ENCODE results near the gene CRADD. TPM values are rescaled to one million over a fixed set of nuclear protein-coding genes. Genes with fewer than 3 reads are reported as not detected.

Gene CRADD
- total and polyA plus RNA-seq, 10 donors = 5.5 to 58.7 (median 18.8) TPM

- Histone ChIP-seq H3K27me3 (replicated peaks in 1 of 7) (no peaks in the 10 kb centered on the region), H3K9me3 (peaks cover 0 to 10% (median 2%) of the 10 kb centered on the region in 8 donors), H3K4me1 (no peaks in the 10 kb centered on the region), H3K27ac (no peak overlapping the region), H3K4me3 (no peak overlapping the region), H3K36me3 (no peaks in the 10 kb centered on the region)
- intact Hi-C loops (cut with DNase I; ENCODE audit: low total_unique reads) = no loop called here
- no peak for DNase-seq
- 68 to 86% (median 81%) methylated on average over 3 of the region's 3 CpGs for WGBS, 5 donors
- no peak for TF ChIP-seq POLR2AphosphoS5 (IDR thresholded peaks at IDR 0.05)
- no peak for TF ChIP-seq CTCF (IDR thresholded peaks at IDR 0.05 in 8 of 11, conservative IDR thresholded peaks at IDR 0.05 in 3 of 11)
- no peak for TF ChIP-seq POLR2A (IDR thresholded peaks at IDR 0.05)
These were observed 224.6 kb downstream of the CRADD start for GRCh38 chr12:93901739-93902138.

- intact Hi-C loops (cut with DNase I; ENCODE audit: low total_unique reads) = no loop called here
- no peak for TF ChIP-seq CTCF (IDR thresholded peaks at IDR 0.05 in 8 of 11, conservative IDR thresholded peaks at IDR 0.05 in 3 of 11)
- TF ChIP-seq POLR2AphosphoS5 (IDR thresholded peaks at IDR 0.05) = no peak
- TF ChIP-seq POLR2A (IDR thresholded peaks at IDR 0.05) = no peak
- 78 to 96% (median 90%) methylated on average over 4 of the region's 4 CpGs for whole genome bisulfite sequencing, 5 donors
These were observed 225.0 kb downstream of the CRADD start for GRCh38 chr12:93902192-93902591.

GRCh38 chr12:93902736-93903562 is 225.8 kb downstream of the CRADD start:
- TF ChIP-seq POLR2A (IDR thresholded peaks at IDR 0.05) = no peak
- no peak for TF ChIP-seq CTCF (IDR thresholded peaks at IDR 0.05 in 8 of 11, conservative IDR thresholded peaks at IDR 0.05 in 3 of 11)
- 80 to 91% (median 86%) methylated on average over 5 of the region's 5 CpGs for WGBS, 5 donors
- H3K27ac ChIP-seq = no peak overlapping the region
- H3K9me3 ChIP-seq = peaks cover 0 to 10% (median 2%) of the 10 kb centered on the region in 8 donors
- no peaks in the 10 kb centered on the region for H3K4me1 ChIP-seq
- no peak for DNase-seq
- no peaks in the 10 kb centered on the region for H3K36me3 ChIP-seq
- intact Hi-C loops (cut with DNase I; ENCODE audit: low total_unique reads) = no loop called here
- no peak overlapping the region for H3K4me3 ChIP-seq
- no peaks in the 10 kb centered on the region for H3K27me3 ChIP-seq (replicated peaks in 1 of 7)

More at GRCh38 chr12:93902192-93902591, 225.0 kb downstream of the CRADD start:
- DNase-seq = no peak
- Histone ChIP-seq H3K4me1 (no peaks in the 10 kb centered on the region), H3K27me3 (replicated peaks in 1 of 7) (no peaks in the 10 kb centered on the region), H3K9me3 (peaks cover 0 to 10% (median 2%) of the 10 kb centered on the region in 8 donors), H3K36me3 (no peaks in the 10 kb centered on the region), H3K4me3 (no peak overlapping the region), H3K27ac (no peak overlapping the region)

GRCh38 chr12:93904124-93904523 is 226.9 kb downstream of the CRADD start:
- Histone ChIP-seq H3K4me3 (no peak overlapping the region), H3K27me3 (replicated peaks in 1 of 7) (no peaks in the 10 kb centered on the region), H3K9me3 (peaks cover 0 to 10% (median 2%) of the 10 kb centered on the region in 8 donors), H3K4me1 (no peaks in the 10 kb centered on the region), H3K27ac (no peak overlapping the region), H3K36me3 (no peaks in the 10 kb centered on the region)
- no peak for DNase-seq
- WGBS, 5 donors = 60 to 86% (median 71%) methylated on average over 4 of the region's 4 CpGs
- TF ChIP-seq POLR2A (IDR thresholded peaks at IDR 0.05) (no peak), POLR2AphosphoS5 (IDR thresholded peaks at IDR 0.05) (no peak), CTCF (IDR thresholded peaks at IDR 0.05 in 8 of 11, conservative IDR thresholded peaks at IDR 0.05 in 3 of 11) (no peak)
- intact Hi-C loops (cut with DNase I; ENCODE audit: low total_unique reads) = no loop called here
